Measurements from ENCODE around the gene PHETA2. TPM values are rescaled to one million over a fixed set of nuclear protein-coding genes. Genes with fewer than 3 reads are reported as not detected.

The PHETA2 gene, protein sequence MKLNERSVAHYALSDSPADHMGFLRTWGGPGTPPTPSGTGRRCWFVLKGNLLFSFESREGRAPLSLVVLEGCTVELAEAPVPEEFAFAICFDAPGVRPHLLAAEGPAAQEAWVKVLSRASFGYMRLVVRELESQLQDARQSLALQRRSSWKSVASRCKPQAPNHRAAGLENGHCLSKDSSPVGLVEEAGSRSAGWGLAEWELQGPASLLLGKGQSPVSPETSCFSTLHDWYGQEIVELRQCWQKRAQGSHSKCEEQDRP
- polyA plus RNA-seq (2013, experiment 1 of 2; ENCODE audit: insufficient read length), result 20.2 TPM
- polyA plus RNA-seq (2013, experiment 2 of 2; ENCODE audit: insufficient read length), result 18.5 TPM

DNA sequence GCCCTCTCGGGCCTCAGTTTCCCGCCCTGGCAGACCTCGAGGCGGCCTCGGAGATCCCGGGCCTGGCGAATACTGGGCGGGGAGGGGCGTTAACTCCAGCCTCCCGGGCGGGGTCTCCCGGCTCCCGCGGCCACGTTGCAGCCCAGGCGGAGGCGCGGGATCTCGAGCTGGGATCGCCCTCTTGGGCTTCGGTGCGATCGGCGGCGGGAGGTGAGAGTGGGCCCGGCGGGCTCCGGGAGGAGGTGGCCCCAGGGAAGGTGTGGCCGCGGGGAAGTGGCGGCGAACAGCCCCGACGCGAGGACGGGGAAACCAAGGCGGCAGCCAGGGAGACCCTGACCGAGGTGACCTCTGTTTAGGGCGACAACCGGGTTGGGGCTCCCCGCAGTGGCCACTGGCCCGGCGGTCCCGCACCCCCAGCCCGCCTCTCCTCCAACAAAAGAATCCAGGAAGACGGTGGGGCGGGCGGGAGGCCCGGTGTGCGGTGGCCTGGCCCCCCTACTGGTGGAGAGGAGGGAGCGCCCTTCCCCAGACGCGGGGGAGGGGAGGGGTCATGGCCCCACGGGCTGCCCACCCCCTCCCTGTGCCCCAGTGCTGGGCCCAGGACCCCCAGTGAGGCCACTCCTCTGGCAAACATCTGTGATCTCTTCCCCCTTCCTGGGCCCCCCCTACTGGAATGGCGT, at the start of gene PHETA2:
Gene PHETA2, plus strand, starts transcription at position 117 of the 680 bp plus-strand sequence. CDS start 3,046 bp downstream, outside the sequence.
- peak; percentile 67 for DNase-seq

DNA sequence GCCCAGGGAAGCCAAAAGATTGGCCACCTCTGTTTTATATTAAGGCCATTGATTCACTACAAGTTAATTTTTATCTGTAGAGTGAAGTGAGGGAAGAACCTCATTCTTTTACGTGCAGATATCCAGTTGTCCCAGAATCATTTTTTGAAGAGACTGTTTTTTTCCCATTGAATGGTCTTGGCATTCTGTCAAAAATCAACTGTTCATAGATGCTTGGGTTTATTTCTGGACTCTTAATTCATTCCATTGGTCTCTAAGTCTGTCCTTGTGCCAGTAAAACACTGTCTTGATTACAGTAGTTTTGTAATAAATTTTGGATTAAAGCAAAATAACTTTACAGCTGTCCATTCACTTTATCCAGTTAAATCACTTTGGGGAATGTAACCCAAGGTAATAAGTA, 48.6 kb upstream of the PHETA2 start:
- no peak for DNase-seq

DNA sequence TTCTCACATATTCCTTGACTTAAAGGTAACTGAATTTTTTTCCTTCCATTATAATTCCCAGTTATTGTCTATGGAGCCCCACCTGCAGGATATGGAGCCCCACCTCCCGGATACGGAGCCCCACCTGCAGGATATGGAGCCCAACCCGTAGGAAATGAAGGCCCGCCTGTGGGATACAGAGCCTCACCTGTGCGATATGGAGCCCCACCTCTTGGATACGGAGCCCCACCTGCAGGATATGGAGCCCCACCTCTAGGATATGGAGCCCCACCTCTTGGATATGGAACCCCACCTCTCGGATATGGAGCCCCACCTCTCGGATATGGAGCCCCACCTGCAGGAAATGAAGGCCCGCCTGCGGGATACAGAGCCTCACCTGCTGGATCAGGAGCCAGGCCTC, 47.3 kb upstream of the PHETA2 start:
- no peak for DNase-seq

DNA sequence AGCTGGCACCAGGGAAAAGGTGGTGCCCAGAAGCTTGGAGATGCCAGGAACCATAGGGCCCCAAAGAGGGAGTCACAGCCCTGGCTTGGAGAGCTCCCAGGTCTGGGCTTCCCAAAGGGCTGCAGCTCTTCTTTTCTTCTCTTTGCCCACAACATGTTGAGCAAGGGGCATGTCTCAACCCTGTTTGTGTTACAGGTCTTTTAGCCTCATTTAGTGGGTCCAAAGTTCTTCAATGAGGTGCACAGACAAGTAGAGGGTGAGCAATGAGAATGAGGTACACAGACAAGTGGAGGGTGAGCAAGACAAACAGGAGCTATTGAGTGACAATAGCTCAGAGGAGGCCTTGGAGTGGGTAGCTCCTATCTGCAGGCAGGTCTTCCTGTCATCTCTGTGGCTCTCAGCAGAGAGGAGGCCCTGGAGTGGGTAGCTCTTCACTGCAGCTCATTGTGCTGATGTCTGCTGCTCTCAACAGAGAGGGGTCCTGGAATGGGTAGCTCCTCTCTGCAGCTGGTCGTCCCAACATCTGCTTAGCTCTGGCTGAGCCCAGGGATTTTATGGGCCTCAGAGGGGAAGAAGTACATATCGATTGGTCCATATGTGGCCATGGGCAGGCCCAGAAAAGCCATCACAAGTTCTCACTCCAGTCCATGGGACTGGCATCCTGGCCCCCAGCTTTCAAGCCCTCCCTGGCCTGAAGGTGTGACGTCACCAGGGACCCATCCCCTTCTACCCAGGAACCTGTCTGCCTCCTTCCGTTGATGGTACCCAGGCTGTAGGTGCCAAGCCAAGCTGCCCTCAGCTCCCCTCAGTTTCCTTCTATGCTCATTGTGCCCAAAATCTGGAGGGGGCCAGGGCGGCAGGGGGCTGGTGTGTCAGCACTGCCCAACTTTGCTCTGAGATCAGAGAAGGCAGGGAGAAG, 40.5 kb upstream of the PHETA2 start:
- DNase-seq, result no peak

DNA sequence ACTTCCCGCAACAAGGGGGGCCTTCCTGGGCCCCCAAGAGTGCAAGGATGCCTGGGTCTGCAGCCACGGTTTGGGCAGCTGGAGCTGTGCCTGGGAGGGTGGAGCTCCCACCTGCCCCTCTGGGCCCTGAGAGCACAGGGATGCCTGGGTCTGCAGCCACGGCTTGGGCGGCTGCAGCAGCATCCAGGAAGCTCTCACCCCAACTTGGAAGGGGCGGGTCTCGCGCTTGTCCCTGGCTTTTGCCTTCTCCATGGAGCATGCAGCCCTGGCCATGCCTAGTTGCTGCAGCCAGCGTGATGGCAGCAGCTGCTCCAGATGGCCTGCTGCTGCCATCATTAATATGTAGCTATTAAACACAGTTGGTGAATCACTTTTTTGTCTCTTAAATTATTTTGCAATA, 38.8 kb upstream of the PHETA2 start:
- no peak for DNase-seq

DNA sequence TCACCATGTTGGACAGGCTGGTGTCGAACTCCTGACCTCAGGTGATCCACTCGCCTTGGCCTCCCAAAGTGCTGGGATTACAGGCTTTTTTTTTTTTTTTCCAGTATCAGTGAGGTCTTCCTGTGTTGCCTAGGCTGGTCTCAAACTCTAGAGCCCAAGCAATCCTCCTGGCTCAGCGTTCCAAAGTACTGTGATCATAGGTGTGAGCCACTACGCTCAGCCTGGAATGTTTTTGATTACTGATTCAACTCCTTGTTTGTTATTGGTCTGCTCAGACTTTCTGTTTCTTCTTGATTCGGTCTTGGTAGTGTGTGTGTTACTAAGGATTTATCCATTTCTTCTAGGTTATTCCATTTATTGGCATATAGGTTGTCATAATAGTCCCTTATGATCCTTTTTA, 34.8 kb upstream of the PHETA2 start:
- no peak for DNase-seq

DNA sequence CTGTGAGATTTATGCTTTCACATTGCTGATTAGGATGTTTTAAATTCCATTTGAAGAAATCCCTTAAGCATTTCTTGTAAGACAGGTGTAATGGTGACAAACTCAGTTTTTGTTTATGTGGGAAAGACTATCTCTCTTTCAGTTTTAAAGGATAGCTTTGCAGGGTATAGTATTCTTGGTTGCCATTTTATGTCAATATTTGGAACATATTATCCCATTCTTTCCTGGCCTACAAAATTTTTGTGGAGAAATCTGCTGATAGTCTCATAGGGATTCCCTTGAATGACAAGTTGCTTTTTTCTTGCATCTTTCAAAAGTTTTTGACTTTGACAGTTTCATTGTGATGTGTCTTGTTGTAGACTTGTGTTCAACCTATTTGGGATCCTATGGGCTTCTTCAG, 32.3 kb upstream of the PHETA2 start:
- no peak for DNase-seq

DNA sequence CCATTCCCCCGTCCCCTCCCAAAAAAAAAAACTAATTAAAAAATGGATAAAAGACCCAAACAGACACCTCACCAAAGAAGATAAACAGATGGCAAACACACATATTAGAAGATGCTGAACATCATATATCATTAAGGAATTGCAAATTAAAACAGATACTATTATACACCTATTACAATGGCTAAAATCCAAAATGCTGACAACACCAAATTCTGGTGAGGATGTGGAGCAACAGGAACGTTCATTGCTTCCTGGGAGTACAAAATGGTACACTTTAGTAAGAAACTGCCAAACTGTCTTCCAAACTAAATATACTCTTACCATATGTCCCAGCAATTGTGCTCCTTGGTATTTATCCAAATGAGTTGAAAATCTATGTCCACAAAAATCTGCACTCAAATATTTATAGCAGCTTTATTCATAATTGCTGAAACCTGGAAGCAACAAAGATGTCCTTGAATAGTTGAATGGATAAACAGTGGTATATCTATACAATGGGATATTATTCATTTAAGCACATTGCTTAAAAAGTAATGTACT, 23.3 kb upstream of the PHETA2 start:
- no peak for DNase-seq

DNA sequence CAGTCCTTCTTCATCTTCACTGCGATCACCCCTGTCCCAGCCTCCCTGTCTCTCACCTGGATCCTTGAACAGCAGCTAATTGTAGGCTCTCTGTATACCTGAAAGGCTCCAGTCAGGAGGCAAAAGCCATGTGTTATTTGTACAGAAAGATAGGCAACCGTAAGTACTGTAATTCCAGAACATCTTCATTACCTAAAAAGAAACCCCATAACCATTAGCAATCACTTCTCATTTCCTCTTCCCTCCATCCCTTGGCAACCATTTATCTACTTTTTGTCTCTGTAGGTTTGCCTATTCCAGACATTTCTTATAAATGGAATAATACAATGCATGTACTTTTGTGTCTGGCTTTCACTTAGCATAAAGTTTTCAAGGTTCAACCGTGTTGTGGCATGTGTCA, 21.3 kb upstream of the PHETA2 start:
- no peak for DNase-seq

DNA sequence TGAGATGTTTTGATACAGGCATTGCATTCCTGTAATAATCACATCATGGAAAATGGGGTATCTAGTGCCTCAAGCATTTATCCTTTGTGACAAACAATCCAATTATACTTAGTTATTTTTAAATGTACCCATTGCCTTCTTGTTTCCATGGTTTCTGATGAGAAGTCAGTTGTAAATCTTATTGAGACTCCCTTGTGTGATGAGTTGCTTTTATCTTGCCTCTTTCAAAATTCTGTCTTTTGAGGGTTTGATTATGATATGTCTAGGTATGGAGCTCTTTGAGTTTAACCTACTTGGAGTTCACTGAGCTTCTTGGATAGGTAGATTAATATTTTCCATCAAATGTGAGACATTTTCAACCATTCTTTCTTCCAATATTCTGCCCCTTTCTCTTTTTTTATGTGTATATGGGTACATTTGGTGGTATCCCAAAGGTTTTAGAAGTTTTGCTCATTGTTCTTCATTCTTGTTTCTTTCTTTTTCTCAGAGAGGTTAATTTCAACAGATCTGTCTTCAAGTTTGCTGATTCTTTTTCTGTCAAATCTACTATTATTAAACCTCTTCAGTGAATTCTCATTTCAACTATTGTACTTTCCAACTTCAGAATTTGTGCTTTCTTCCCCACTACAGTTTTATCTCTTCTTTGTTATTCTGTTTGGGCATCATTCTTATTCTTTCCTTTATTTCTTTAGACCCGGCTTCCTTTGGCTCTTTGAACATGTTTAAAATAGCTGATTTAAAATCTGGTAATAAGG, 17.1 kb upstream of the PHETA2 start:
- DNase-seq, result no peak

DNA sequence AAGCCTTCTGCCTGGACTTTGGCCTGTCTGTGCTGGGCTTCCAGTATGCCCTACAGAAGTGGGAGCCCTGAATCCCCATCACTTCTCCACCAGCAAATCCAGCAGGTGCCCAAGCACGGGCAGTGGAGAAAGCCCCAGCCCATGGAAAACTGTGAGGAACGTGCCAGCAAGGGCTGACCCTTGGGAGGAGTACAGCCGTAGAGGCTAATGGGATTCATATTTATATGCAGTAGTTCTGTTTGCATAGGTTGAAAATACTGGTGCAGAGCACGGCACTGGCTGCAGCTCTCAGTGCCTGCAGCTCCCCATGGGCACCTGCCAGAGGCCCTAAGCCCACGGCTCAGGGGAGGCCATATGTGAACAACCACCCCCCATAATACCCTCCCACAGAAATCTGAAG, 13.6 kb upstream of the PHETA2 start:
- no peak for DNase-seq

DNA sequence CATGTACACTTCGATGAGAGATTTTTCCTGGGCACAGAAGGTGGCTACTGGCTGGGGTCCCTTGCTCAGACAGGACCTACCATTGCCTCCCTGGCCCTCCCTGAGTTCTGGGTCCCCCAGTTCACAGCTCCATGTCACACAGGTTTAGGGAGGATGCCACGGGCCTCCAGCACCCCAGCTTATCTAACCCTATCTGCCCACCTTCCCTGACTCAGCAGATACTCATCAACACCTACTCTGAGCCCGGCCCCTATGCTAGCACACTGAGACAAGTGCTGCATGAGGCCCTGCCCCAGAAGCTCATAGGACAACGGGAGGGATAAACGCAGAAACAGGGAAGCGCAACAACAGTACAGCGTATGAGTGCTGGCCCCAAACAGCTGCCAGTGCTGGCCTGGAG, 13.0 kb upstream of the PHETA2 start:
- DNase-seq, result no peak

DNA sequence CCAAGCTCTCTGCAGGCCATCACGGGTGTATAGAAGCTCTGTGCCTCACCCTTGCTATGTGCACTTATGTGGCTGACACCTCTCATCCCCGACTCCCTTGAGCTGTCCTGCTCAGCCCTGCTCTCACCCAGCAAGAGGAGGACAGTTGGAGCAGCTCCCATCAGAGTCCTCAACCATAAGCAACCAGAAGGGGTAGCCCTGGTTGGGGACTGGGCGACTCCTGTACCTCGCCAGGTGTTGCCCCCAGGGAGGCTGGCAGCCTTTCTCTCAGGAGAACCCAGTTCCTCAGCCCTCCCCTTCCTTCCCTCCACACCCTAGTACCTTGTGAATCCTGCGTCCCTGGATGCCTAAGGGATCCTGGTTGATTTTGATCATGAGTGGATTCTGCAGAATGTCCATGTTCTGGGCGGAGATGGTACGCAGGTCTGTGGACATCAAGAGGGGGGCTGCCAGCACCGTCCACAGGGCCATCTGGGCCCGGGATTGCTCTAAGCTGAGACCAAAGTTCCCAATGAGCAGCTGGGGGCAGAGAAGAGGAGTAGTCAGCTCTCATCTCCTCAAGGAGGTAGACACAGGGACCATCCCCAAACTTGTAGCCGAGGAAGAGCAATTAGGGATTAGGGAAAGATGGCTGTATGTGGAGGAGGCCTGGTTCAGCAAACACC, 11.4 kb upstream of the PHETA2 start:
- no peak for DNase-seq

DNA sequence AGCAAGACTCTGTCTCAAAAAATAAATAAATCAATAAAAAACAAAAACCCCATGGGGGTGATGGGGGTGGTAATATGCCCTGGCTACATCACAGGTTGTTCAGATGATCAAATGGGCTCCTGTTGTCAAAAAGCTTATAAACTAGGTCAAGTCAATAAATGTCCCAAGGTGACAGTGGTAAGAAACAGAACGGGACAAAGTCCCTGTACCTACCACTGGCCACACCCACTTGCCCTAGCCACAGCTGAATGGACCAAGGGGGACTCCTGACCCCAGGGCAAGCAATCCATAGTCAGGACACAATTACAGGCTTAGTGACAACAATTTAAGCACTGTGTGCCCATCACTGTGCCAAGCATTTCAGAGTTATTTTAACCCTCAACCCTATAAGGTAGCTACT, 9.4 kb upstream of the PHETA2 start:
- no peak for DNase-seq

DNA sequence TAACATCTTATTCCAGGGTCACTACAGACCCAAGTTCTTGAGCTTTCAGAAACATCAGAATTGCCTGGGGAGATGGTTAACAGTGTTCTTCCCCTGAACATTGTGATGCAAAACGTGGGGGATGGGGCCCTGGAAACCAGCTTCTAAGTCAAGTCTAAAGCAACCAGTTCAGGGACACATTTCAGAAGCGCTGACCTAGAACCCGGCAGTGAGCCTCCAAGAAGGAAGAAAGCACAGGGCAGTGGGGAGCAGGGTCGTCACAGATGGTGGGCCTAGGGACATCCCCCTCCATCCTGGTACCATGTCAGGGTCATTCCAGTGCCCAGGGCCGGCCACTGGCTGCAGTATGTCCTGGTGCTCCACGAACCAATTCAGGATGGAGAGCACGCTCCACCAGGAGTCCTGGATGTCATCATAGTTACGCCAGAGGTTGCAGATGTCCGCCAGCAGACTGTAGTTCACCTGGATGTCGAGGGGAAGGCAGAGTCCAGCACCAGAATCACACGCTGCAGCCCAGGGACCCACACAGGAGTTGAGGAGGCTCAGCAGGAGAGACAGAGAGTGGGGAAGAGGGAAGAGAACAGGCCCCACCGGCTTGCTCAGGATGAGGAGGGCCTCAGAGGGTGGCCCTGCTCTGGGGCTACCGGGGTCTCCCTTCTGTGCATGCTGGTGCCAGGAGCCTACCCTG, 8.5 kb upstream of the PHETA2 start:
- no peak for DNase-seq

DNA sequence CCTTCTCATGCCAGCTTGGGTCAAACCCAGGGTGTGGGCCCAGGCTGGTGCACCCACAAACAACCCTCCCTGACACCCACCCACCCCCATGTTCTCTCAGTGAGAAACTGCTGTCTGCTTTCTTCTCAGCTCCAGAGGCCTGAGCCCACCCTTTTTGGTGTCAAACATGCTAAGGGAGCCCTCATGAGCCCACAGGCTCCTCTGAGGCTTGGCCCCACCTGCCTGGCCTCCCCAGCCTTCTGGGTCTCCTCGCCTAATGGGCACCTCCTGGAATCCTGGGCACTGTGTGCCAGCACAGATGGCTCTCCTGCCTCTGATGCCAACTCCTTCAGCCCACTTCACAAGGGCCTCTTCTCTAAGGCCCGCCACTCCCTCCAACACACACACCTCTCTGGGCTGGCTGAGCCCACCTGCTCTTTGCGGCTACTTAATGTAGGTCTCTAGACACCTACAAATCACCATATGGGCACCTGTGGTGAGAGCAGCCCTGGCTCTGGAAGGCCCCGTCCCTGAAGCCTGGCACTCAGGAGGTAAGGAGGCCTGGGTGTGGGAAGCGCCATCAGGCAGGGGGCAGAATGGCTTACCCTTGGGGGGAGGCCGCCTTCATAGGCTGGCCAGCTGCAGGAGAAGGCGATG, 7.8 kb upstream of the PHETA2 start:
- DNase-seq, result no peak

DNA sequence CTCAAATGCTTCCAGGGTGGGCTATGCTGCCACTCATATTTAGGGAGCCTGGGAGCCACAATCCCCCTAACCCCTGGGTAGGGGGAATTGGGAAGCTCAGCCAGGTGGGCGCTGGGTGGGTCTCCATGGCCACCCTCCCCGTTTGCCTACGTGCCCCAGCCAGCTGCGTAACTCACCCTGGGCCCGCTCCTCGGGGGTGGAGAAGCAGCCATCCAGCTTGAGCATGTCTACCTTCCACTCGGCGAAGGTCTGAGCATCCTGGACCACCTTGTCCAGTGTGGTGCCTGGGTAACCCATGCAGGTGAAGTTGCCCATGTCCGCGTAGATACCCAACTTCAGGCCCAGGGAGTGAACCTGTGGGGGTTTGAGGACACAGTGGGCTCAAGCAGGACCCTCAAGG, 7.1 kb upstream of the PHETA2 start:
- no peak for DNase-seq

DNA sequence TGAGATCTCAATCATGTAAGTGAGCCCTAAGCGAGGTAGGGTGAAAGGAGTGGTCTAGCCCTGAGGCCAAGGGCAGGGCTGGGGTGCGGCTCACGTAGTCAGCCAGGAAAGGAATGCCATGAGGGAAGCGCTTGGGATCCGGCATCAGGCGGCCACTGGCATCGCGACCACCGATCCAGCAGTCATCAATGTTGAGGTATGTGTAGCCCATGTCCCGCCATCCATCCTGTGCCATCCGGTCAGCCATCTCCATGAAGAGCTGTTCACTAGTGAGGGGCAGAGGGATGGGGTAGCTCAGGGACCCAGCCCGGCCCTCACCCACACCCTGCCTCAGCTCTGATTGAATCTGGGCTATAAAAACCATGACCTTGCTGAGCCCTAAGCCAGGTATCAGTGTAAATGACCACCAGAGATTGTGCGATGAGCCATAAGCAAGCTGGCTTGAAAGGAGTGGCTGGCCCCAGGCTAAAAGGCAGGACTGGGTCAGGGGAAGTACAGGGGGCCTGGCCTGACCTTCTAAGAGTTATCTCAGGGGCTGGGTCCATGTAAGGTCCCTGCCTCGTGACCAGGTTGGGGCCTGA, 6.3 kb upstream of the PHETA2 start:
- no peak for DNase-seq

DNA sequence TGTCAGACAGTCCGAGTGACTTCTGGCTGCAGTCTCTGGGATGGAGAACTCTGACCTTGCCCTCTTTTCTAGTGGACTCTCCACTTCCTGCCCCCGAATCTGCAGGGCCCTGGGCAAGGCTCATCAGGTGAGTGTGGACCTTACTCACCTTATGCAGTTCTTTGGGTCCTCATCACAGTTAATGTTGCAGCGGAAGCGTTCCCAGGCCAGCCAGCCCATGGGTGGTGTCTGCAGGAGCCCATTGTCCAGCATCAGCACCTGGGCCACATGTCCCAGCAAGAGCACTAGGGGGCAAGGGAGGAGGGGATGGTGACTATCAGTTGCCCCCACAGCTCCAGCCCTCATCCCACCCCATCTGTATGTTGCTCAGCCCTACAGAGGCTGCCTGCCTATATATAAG, 5.8 kb upstream of the PHETA2 start:
- DNase-seq, result no peak
